Mucosa of descending colon (tissue), 3 donors: ENCODE results near the gene FRMD1. TPM values are rescaled to one million over a fixed set of nuclear protein-coding genes. Genes with fewer than 3 reads are reported as not detected.

Source experiments
- ATAC-seq: fragments of 200-7000 bp; cut with Tn5 transposase; one replicate; pipeline ENCODE4 v1.9.1; 2020; ENCODE audit warnings: mild to moderate bottlenecking, moderate library complexity
- DNase-seq, 3 donors: peaks; one replicate each; pipeline ENCODE4 v3.0.0-alpha.2; 2020
- H3K36me3 ChIP-seq: fragments of 200-600 bp; one replicate; pipeline ENCODE4 v1.8.0; 2021; ENCODE audit warnings: low read depth, mild to moderate bottlenecking
- H3K4me1 ChIP-seq: fragments of 200-600 bp; one replicate; pipeline ENCODE4 v1.8.0; 2021; ENCODE audit warnings: low read depth, mild to moderate bottlenecking
- H3K4me3 ChIP-seq: fragments of 200-600 bp; one replicate; pipeline ENCODE4 v1.8.0; 2021; ENCODE audit warnings: mild to moderate bottlenecking
- H3K9me3 ChIP-seq: fragments of 200-600 bp; one replicate; pipeline ENCODE4 v1.8.0; 2021; ENCODE audit warnings: mild to moderate bottlenecking
- CTCF ChIP-seq: fragments of 200-600 bp; IDR thresholded peaks from one replicate; pipeline ENCODE4 v1.8.0; 2022; ENCODE audit warnings: antibody characterized with exemption, mild to moderate bottlenecking
- intact Hi-C, 2 donors: fragments of 100-400 bp; cut with DNase I in 1 of 2; cut with micrococcal nuclease in 1 of 2; formaldehyde crosslinking; loops; one replicate each; pipeline versions ENCODE4 v1.11.0 to v1.11.1; 2022; cut with DNase I, micrococcal nuclease
- total RNA-seq, 3 donors: library from RNA; stranded (reverse); fragmentation: NEBNext Ultra II Directional in 2 of 3; extraction: Animal tissue kit (Norgen Biotek cat#: 25700) in 2 of 3; gene quantifications; one replicate each; pipeline versions ENCODE4 v1.2.1 to v1.2.4, GENCODE V29; 2021 to 2023
- donor health status: DM: no; HTN: no; CAD: no; lungs with moderate emphysema.
- donor health status: DM: no; HTN: no; CAD: no.
- donor health status: DM: no; HTN: yes; CAD: no.

FRMD1 gene
- total RNA-seq, 3 donors from 2014 or later = 14.3 to 57.5 (median 17.1) TPM

DNA sequence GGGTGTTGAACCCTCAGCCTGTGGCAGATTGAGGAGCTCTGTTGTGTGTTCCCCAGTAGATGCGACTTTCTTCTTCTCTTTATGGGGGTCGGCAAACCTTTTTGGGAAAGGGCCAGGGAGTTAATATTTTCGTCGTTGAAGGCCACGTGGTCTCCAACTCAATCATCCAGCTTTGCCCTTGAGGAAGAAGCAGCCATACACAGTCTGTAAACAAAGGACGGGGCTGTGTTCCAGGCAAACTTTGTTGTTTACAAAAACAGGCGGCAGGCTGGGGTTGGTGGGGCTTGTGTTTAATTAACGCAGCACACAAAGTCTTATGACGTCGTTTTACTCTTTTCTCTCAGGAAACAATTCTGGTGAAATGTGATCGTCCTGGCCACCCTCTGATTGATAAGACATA, 61.4 kb downstream of the FRMD1 start:
- peak in 1 of 3 donors; percentile 32 for DNase-seq
- no peak for TF ChIP-seq CTCF

DNA sequence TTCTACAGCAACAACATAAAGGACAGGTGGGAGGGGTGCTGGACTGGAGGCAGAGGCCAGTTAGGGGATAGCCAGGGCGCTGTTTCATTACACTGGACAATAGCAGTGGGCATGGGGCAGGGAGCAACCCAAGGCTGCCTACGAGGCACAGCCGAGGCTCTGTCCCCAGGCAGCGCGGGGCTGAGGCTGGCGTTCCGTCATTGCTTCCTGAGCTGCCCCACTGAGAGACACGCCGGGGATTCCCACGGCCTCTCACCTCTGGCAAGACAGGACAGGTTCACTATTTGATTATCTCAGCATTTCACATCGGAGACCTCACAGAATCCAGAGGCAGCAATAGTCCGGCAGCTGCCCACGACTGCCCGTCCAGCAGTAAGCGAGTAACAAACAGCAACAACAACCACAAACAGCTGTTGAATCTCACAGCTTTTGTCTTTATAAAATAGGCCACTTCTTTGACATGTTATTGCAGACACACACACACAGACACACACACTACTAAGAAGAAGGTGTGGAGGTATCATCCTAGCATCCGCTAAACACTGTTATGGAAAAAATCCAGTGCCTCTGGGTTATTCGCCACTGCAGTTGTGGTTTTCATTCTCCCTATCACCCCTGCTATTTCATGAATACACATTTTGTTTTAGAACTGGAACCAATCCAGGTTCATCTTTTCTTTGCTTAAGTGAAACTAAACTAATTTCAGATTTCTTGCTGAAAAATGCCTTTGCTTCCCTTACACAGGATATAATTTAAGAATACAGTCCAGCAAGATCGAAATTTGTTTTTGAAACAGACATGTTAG, 62.1 kb downstream of the FRMD1 start:
- Histone ChIP-seq H3K4me3 (no peak overlapping the region), H3K9me3 (peaks cover 3% of the 10 kb centered on the region), H3K4me1 (peaks cover 13% of the 10 kb centered on the region), H3K36me3 (no peaks in the 10 kb centered on the region)
- ATAC-seq = no peak
- intact Hi-C loops = no loop called here
- DNase-seq = peak in 1 of 3 donors; percentile 4
- no peak for TF ChIP-seq CTCF

More for the DNA sequence above, 61.4 kb downstream of the FRMD1 start:
- Histone ChIP-seq H3K9me3 (no peaks in the 10 kb centered on the region), H3K36me3 (no peaks in the 10 kb centered on the region), H3K4me1 (peaks cover 13% of the 10 kb centered on the region), H3K4me3 (no peak overlapping the region)
- peak; percentile 40 for ATAC-seq
- intact Hi-C loops = no loop called here

- peaks cover 10% of the 10 kb centered on the region for H3K9me3 ChIP-seq
- ATAC-seq (no peak), DNase-seq (no peak)
- H3K4me1 ChIP-seq = peaks cover 13% of the 10 kb centered on the region
- intact Hi-C loops = no loop called here
- no peak for TF ChIP-seq CTCF
- no peak overlapping the region for H3K4me3 ChIP-seq
- no peaks in the 10 kb centered on the region for H3K36me3 ChIP-seq
These were observed 62.8 kb downstream of the FRMD1 start for GRCh38 chr6:168016176-168016620.

- intact Hi-C loops = no loop called here
- TF ChIP-seq CTCF = no peak
- H3K4me1 ChIP-seq = peaks cover 13% of the 10 kb centered on the region
- DNase-seq = peak in 1 of 3 donors; percentile 67
- H3K4me3 ChIP-seq = no peak overlapping the region
- no peaks in the 10 kb centered on the region for H3K36me3 ChIP-seq
- peak; percentile 76 for ATAC-seq
- H3K9me3 ChIP-seq = peaks cover 15% of the 10 kb centered on the region
These were observed 63.4 kb downstream of the FRMD1 start for GRCh38 chr6:168015482-168016175.

DNA sequence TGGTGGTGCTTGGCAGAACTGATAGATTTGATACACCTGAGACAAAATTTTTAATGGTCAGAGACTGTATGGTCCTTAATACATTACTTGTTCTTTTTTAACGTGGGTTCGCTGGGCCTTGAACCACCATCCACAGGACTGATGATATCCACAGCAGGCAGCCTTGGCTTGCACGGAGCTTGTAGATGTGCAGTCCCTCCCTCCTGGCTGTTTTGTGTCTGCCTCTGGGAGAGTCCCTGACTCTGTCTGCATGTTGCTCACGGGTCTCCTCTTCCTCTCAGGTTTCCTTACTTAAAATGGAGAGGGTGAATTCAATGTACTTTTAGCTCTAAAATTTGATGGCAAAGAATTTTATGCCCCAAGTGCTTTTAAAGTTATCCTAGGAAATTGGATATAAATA, 64.0 kb downstream of the FRMD1 start:
- no peak for TF ChIP-seq CTCF
- no peak for DNase-seq
- H3K36me3 ChIP-seq = no peaks in the 10 kb centered on the region
- H3K9me3 ChIP-seq = peaks cover 18% of the 10 kb centered on the region
- H3K4me3 ChIP-seq = no peak overlapping the region
- intact Hi-C loops = no loop called here
- no peak for ATAC-seq
- peaks cover 13% of the 10 kb centered on the region for H3K4me1 ChIP-seq
